Activated CD4-positive, alpha-beta memory T cell treated with anti-CD3 and anti-CD28 coated beads, Interleukin-2, amount 10 ng/mL, durations not matched to agents 7 days and 5 days (primary cell): Measurements from ENCODE around the gene HIVEP3. TPM values are rescaled to one million over a fixed set of nuclear protein-coding genes. Genes with fewer than 3 reads are reported as not detected.
A peak's percentile ranks its signal among the peaks of the same experiment; 100 is the strongest.

Experiments used
- CTCF ChIA-PET: fragments of 350-600 bp; sonication (Branson Sonifier 250); formaldehyde crosslinking; loops from one replicate; lab custom pipeline; 2021; ENCODE audit warnings: antibody characterized with exemption, inconsistent platforms; lab: Charles Lee
- POLR2A ChIA-PET: fragments of 350-600 bp; sonication (Branson Sonifier 250); formaldehyde crosslinking; loops from one replicate; lab custom pipeline; 2021; ENCODE audit warnings: antibody characterized with exemption; lab: Charles Lee
- DNase-seq: peaks from one replicate; pipeline ENCODE4 v3.0.0-alpha.2; 2020
- H3K27ac Mint-ChIP-seq: one replicate; pipeline ENCODE4 v1.8.0; 2021; ENCODE audit warnings: mild to moderate bottlenecking, mixed read lengths
- H3K27me3 Mint-ChIP-seq: one replicate; pipeline ENCODE4 v1.8.0; 2021; ENCODE audit warnings: mixed read lengths
- H3K36me3 Mint-ChIP-seq: one replicate; pipeline ENCODE4 v1.8.0; 2021; ENCODE audit warnings: low read depth, mixed read lengths
- H3K4me1 Mint-ChIP-seq: one replicate; pipeline ENCODE4 v1.8.0; 2021; ENCODE audit warnings: mixed read lengths
- H3K4me3 Mint-ChIP-seq: one replicate; pipeline ENCODE4 v1.8.0; 2021; ENCODE audit warnings: mild to moderate bottlenecking, mixed read lengths
- H3K9me3 Mint-ChIP-seq: one replicate; pipeline ENCODE4 v1.8.0; 2021; ENCODE audit warnings: mixed read lengths
- total RNA-seq, 2 experiments: library from RNA; stranded (reverse); gene quantifications; one replicate each; pipeline ENCODE4 v1.2.3, GENCODE V29; 2021

The HIVEP3 gene
- total RNA-seq, 2 experiments from 2014 or later: 27.8 to 28.8 TPM

DNA sequence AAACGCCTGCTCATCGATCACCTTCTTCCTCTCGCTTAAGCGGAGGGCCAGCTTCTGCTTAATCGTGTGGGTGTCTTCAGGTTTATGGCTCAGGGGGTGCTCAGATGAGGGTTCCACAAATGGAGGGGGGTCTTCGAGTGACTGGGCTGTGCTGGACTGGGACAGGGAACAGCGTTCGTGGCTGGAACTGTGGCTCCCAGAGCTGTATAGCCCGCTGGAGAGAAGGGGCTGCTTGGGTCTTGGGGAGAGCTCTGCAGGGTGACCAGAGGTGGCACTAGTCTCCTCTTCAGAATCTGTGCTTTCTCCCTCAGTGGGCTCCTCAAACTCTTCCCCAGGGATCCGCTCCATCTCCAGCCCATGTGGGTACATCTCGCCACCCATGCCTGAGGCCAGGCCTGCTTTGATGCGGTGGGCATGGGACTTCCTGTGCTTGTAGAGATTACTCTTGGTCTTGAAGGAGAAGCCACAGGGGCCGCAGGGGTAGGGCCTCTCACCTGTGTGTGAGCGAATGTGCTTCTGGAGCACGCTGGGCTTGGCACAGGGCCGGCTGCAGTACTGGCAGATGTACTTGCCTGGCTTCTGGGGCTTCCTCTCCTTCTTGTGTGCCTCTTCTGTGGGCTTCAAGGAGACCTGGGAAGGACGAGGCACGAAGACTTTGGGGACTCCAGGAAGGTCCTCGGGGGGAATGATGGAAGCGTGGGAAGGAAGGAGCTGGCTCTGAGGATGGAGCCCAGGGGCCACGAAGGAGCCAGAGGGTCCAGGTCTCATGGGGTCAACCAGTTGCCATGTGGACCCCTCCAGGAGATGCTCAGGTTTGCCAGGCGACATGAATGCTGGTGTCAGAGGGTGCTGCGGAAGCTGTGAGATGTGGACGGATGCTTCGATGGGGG, 334.8 kb downstream of the HIVEP3 start:
- Mint-ChIP-seq H3K4me1 (peaks cover 15% of the 10 kb centered on the region), H3K9me3 (no peaks in the 10 kb centered on the region), H3K27me3 (no peaks in the 10 kb centered on the region), H3K27ac (no peak overlapping the region), H3K4me3 (no peak overlapping the region), H3K36me3 (peaks cover 41% of the 10 kb centered on the region)
- ChIA-PET POLR2A (no interaction called here), CTCF (no interaction called here)
- no peak for DNase-seq

DNA sequence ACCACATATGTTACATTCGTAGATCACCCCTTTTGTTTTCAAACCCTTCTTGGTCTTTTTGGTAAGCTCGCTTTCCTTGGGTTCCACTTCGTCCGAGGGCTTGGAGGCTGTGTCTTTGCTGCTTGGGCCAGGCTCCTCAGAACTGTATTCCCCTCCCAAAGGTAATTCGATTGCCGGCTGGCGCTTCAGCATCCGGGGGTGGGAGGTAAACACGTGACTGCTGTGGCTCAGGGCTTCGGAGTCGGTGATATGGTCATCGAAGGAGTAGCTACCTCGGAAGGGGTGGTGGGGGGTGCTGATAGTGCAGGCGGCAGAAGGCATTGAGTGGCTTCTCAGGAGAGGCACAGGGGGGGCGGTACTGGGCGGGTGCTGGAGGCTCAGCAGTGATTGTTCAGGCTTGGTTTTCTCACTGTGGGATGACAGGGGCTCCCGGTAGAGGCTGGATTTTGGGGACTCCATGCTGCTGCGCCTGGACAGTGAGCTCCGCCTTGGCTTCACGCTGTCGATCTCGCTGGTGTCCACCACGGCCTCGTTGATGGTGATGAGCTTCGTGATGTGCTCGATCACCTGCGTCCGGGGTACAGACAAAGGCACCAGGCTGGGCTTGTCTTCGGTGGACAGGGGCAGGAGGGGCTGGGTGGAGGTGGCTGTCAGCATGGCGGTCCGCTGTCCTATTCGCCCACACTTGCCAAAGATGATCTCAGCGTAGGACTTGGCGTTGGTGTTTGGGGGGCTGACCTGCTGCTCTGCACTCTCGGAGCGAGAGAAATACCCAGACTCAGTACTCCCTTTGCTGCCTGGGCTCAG, 335.7 kb downstream of the HIVEP3 start:
- POLR2A ChIA-PET: no interaction called here
- peaks cover 16% of the 10 kb centered on the region for H3K4me1 Mint-ChIP-seq
- CTCF ChIA-PET: interaction anchor here (0.7 kb wide), 1 partner anchor 228 kb away, joined by 3 read pairs; no protein-coding TSS in a partner anchor
- no peak overlapping the region for H3K27ac Mint-ChIP-seq
- H3K4me3 Mint-ChIP-seq: no peak overlapping the region
- H3K36me3 Mint-ChIP-seq: peaks cover 42% of the 10 kb centered on the region
- no peaks in the 10 kb centered on the region for H3K27me3 Mint-ChIP-seq
- DNase-seq: peak; percentile 8
- no peaks in the 10 kb centered on the region for H3K9me3 Mint-ChIP-seq

DNA sequence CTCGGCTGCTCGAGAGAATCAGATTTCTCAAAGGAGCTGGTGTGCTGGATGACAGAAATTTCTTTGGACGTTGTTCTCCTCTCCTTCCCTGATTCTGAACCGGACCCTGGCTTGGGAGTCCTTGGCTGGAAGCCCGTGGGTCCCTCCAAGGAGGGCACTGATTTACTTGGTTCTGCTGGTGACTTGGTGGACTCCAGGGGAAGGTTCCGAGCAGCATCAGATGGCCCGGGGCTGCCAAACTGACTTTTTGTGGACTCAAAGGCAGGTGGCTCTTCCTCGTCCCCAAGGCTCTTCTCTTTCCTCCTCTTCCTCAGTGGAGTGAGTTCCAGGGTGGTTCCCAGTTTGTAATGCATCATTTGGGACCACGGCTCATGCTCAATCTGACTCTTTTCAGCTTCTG, 336.4 kb downstream of the HIVEP3 start:
- Mint-ChIP-seq H3K9me3 (no peaks in the 10 kb centered on the region), H3K27me3 (no peaks in the 10 kb centered on the region), H3K36me3 (peaks cover 42% of the 10 kb centered on the region), H3K4me1 (peaks cover 16% of the 10 kb centered on the region), H3K4me3 (no peak overlapping the region), H3K27ac (no peak overlapping the region)
- ChIA-PET CTCF (no interaction called here), POLR2A (no interaction called here)
- peak; percentile 8 for DNase-seq

DNA sequence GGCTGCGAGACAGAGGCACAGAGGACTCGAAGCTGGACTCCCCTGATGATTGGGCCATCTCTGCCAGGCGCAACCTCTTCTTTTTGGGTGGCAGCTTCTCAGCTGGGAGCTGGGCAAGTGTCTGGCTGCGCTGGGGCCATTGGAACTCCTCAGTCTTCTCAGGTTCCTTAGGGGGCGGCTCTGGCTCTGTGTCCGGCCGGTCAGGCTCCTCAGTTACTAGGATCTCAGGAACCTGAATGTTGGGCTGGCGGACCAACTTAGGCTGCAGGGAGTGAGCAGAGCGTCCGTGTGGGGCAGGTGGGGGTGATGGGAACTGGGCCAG, 336.8 kb downstream of the HIVEP3 start:
- Mint-ChIP-seq H3K27ac (no peak overlapping the region), H3K4me1 (peaks cover 16% of the 10 kb centered on the region), H3K9me3 (no peaks in the 10 kb centered on the region), H3K4me3 (no peak overlapping the region), H3K36me3 (peaks cover 42% of the 10 kb centered on the region), H3K27me3 (no peaks in the 10 kb centered on the region)
- POLR2A ChIA-PET: no interaction called here
- CTCF ChIA-PET: no interaction called here
- DNase-seq: peak; percentile 11

DNA sequence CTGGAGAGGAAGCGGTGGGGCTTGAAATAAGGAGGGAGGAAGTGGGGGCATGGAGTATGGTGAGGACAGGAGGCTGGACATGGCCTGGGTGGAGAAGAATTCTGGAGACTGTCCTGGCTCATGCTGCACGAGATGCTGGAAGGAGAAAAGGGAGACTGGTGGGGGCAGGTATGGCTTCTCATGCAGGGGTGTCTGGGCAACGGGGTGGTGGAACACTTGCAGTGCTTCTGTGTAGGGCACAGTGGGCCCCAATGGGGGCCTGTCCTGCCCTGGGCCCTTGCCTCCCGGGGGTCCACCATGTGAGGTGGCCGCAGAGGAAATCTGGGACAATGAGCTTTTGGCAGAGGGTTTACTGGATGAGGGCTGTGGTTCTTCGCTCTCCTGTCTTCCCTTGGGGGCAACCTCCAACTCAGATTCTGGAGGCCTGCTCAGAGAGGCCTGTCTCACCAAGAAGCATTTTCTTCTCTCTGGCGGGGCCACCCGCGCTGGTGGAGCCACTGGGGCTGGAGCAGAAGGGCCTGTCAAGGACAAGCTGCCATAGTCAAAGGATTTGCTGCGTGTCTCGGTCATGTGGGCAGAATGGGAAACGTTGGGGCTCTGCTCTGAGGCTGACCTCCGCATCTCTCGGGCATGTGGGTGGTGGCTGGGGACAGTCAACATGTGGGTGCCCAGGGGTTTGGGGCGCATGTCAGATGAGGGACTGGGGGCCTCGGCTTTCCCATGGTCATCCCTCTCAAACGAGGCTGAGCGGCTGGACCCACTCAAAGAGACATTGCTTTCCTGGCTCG, 337.3 kb downstream of the HIVEP3 start:
- H3K27me3 Mint-ChIP-seq: no peaks in the 10 kb centered on the region
- H3K4me3 Mint-ChIP-seq: no peak overlapping the region
- peaks cover 42% of the 10 kb centered on the region for H3K36me3 Mint-ChIP-seq
- ChIA-PET POLR2A (no interaction called here), CTCF (interaction anchor here (0.6 kb wide), 1 partner anchor 190 kb away, joined by 3 read pairs; no protein-coding TSS in a partner anchor)
- peak; percentile 14 for DNase-seq
- H3K9me3 Mint-ChIP-seq: no peaks in the 10 kb centered on the region
- H3K4me1 Mint-ChIP-seq: peaks cover 16% of the 10 kb centered on the region
- peak overlapping the region; percentile 34 for H3K27ac Mint-ChIP-seq

DNA sequence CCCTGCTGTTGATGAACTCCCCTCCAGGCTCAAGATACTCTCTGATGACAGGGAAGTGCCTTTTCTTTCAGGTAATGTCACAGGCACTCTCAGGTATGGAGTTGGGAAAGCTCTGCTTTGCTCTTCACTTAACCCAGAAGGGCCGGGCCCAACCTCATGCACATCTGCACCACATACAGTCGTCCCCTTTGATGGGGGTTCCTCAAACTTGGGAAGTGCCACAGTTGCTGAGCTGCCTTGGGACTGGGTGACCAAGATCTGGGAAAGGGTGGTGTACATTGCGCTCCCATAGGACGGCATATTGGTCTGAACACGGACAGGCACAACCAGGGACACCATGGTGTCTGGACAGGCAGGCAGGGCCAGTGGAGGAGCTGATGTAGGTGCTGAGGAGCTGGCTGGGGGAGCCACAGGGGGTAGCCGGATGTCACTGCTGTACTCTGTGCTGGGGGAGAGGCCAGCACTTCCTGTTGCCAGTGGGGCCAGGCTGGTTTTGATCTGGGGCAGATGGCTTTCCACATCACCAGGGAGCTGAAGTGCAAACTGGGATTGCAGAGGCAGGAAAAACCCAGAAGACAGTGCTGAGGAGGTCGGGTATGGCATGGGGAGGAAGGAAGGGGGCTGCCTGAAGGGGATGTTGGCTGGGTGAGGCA, 338.1 kb downstream of the HIVEP3 start:
- Mint-ChIP-seq H3K27me3 (no peaks in the 10 kb centered on the region), H3K9me3 (no peaks in the 10 kb centered on the region), H3K27ac (peak overlapping the region; percentile 34), H3K4me1 (peaks cover 18% of the 10 kb centered on the region), H3K4me3 (no peak overlapping the region), H3K36me3 (peaks cover 42% of the 10 kb centered on the region)
- DNase-seq: peak; percentile 9
- ChIA-PET CTCF (interaction anchor here (0.6 to 1.3 kb wide), 3 partner anchors 191 to 593 kb away, joined by 3 read pairs; no protein-coding TSS in a partner anchor), POLR2A (no interaction called here)

DNA sequence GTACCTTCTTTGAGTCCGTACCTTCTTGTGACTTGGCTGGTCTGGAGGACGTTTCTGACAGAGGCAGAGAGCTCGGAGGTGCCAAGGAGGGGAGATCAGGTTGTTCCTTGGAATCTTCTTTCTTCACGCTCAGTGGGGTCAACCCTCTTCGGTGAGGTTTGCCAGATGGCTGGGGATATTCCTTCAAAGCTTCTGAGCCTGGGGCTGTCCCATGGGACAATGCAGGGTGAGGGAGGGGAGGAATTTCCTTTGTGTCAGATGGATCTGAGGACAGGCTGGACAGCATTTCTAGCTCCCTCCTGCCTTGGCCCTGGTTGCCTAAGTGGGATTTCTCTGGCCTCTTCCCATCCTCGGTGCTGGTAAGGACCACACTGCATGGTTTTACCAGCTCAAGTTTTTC, 338.7 kb downstream of the HIVEP3 start:
- CTCF ChIA-PET: interaction anchor here (1.2 to 2.1 kb wide), 3 partner anchors 10 to 594 kb away, joined by 3 to 5 read pairs (median 3); no protein-coding TSS in a partner anchor
- no peak for DNase-seq
- Mint-ChIP-seq H3K4me3 (no peak overlapping the region), H3K36me3 (peaks cover 43% of the 10 kb centered on the region), H3K27me3 (no peaks in the 10 kb centered on the region), H3K27ac (no peak overlapping the region), H3K4me1 (peaks cover 19% of the 10 kb centered on the region), H3K9me3 (no peaks in the 10 kb centered on the region)
- POLR2A ChIA-PET: no interaction called here

DNA sequence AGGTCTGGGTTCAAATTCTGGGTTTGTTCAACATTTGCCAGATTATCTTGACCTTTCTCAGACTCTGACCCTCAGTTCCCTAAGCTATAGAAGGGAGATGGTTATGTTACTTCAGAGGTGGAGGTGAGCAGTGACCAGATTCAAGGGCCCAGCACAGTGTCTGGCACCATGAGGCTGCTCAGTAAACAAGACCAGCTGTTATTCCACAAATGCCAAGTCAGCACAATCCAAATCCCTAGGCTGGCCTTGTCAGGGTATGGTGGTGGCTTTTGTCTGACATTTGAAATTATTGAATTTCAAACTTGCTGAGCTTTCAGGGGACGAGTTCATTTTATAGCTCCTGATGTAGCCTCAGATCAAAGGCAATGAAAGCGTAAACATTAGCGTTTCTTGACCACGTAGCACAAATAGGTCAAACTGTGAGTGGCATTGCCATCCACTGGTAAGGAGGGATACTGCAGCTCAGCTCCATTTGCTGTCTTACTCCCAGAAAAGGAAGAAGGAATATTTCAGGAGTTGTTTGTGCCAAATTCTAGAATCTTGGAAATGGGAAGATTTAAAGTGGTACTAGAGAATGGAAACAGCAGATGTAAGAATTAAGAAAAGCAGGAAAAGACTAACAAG, 339.9 kb downstream of the HIVEP3 start:
- ChIA-PET POLR2A (no interaction called here), CTCF (interaction anchor here (1.1 to 7.2 kb wide), 4 partner anchors 11 to 232 kb away, joined by 3 to 61 read pairs (median 4); no protein-coding TSS in a partner anchor)
- H3K27ac Mint-ChIP-seq: no peak overlapping the region
- peaks cover 34% of the 10 kb centered on the region for H3K36me3 Mint-ChIP-seq
- no peaks in the 10 kb centered on the region for H3K9me3 Mint-ChIP-seq
- no peak overlapping the region for H3K4me3 Mint-ChIP-seq
- peak; percentile 9 for DNase-seq
- H3K4me1 Mint-ChIP-seq: peaks cover 30% of the 10 kb centered on the region
- H3K27me3 Mint-ChIP-seq: no peaks in the 10 kb centered on the region

DNA sequence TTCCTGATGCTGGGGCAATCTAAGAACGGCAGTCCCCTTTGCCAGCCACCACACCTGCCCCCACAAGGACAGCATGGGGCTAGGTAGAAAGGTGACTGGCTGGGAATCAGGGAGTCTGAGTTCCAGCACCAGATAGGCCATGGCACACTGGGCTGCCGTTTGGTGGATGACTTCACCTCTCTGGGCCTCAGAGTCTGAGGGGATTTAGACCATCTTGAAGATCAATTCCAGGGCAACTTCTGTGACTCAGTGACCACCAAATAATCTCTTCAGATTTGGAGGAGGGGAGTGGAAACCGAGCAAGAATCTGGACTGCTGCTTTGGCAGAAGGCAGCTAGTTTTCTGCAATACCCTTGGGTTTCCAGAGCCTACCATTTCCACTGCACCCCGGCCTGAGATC, 342.1 kb downstream of the HIVEP3 start:
- H3K27ac Mint-ChIP-seq: no peak overlapping the region
- H3K36me3 Mint-ChIP-seq: peaks cover 38% of the 10 kb centered on the region
- ChIA-PET CTCF (interaction anchor here (4.6 to 7.2 kb wide), 2 partner anchors 234 to 315 kb away, joined by 22 to 61 read pairs; no protein-coding TSS in a partner anchor), POLR2A (interaction anchor here (0.8 to 1.7 kb wide), 3 partner anchors 235 to 597 kb away, joined by 3 to 5 read pairs (median 3); no protein-coding TSS in a partner anchor)
- H3K27me3 Mint-ChIP-seq: no peaks in the 10 kb centered on the region
- H3K4me1 Mint-ChIP-seq: peaks cover 33% of the 10 kb centered on the region
- no peak overlapping the region for H3K4me3 Mint-ChIP-seq
- no peaks in the 10 kb centered on the region for H3K9me3 Mint-ChIP-seq
- DNase-seq: peak; percentile 14

DNA sequence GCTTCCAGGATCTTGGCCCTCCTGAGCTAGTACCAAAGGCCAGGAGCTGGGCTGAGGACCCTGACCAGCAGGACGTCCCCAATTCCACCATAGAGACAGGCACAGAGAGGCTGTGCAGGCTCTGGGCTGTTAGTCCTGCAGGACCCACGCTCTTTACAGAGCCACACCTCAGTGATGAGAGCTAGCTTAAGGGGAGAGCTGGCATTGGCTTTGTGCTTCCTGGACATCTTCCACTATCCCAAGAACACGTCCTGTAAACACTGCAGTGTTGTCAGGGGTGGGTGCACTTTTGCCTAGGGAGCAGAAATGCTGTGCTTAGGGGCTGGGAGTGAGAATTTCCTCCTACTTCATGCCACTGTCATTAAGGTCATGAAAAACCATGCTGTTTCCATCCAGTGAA, 342.5 kb downstream of the HIVEP3 start:
- Mint-ChIP-seq H3K27me3 (no peaks in the 10 kb centered on the region), H3K36me3 (peaks cover 38% of the 10 kb centered on the region), H3K4me3 (no peak overlapping the region), H3K9me3 (no peaks in the 10 kb centered on the region), H3K4me1 (peaks cover 30% of the 10 kb centered on the region), H3K27ac (no peak overlapping the region)
- POLR2A ChIA-PET: interaction anchor here (0.8 to 1.7 kb wide), 3 partner anchors 236 to 598 kb away, joined by 3 to 5 read pairs (median 3); no protein-coding TSS in a partner anchor
- CTCF ChIA-PET: interaction anchor here (4.6 to 7.2 kb wide), 2 partner anchors 235 to 315 kb away, joined by 22 to 61 read pairs; no protein-coding TSS in a partner anchor
- DNase-seq: no peak

DNA sequence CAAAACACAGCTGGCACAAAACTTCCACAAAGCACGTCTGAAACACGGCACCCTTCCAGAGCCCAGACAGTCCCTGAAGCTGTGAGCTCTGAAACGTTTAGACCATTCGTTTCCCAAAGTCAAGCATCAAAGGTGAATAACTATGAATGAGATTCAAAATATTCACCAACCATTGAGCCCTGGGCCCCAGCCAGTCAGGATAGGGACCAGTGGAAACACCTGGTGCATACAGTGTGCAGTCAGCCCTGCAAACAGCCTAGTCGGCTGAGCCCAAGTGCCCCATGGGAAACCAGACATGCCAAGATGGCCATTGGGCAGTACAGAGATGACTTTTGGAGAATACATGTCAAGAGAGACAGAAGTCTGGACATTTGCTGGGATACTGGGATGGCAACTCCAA, 343.9 kb downstream of the HIVEP3 start:
- Mint-ChIP-seq H3K4me3 (no peak overlapping the region), H3K4me1 (peaks cover 21% of the 10 kb centered on the region), H3K9me3 (no peaks in the 10 kb centered on the region), H3K27ac (no peak overlapping the region), H3K36me3 (peaks cover 30% of the 10 kb centered on the region), H3K27me3 (no peaks in the 10 kb centered on the region)
- DNase-seq: no peak
- CTCF ChIA-PET: interaction anchor here (0.6 to 7.2 kb wide), 14 partner anchors 12 to 599 kb away, joined by 3 to 61 read pairs (median 6); no protein-coding TSS in a partner anchor
- POLR2A ChIA-PET: interaction anchor here (1.2 to 1.7 kb wide), 4 partner anchors 78 to 317 kb away, joined by 3 to 5 read pairs (median 4); no protein-coding TSS in a partner anchor
